GM19239 (cell line): ENCODE measurements around the gene KRT35.

Experiments
- DNase-seq: peaks from one replicate; pipeline ENCODE4 v3.0.0; 2011; ENCODE audit warnings: low spot score; ENCODE audit not compliant: insufficient read length
- FAIRE-seq: peaks from 2 replicates; lab custom pipeline; 2011; peaks lifted over from hg19 to GRCh38; lab: Jason Lieb, UNC

The KRT35 gene

GRCh38 chr17:41481036-41481435, at the start of gene KRT35:
TSS of gene KRT35 (minus strand) at chr17:41481151. CDS start at chr17:41481097, 54 bp downstream.
- FAIRE-seq (no peak), DNase-seq (no peak)

- FAIRE-seq (no peak), DNase-seq (no peak)
Measured at GRCh38 chr17:41530062-41531048, 49.4 kb upstream of the KRT35 start.

DNA sequence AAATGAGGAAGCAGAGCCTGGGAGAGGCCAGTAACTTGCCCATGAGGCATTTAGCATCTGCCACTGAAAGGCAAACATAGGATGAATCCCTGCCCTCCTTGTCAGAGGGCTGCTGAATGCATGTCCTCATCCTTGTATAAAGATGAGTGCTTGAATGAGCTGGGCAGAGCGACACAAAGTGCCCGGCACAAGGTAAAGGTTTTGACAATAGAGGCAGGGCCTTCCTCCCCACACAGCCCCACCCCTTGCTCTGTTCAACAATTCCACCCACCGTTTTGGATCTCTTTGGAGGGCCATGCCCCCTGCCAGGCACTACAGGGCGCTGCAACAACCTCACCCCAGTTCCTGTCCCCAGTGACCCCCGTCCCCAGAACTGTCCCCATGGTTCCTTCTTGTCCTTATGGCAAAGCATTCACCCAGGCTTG, 48.6 kb upstream of the KRT35 start:
- FAIRE-seq (no peak), DNase-seq (no peak)

- DNase-seq (no peak), FAIRE-seq (no peak)
Measured at GRCh38 chr17:41528959-41529353, 48.0 kb upstream of the KRT35 start.

GRCh38 chr17:41527063-41528023, 46.4 kb upstream of the KRT35 start:
- DNase-seq (no peak), FAIRE-seq (no peak)

DNA sequence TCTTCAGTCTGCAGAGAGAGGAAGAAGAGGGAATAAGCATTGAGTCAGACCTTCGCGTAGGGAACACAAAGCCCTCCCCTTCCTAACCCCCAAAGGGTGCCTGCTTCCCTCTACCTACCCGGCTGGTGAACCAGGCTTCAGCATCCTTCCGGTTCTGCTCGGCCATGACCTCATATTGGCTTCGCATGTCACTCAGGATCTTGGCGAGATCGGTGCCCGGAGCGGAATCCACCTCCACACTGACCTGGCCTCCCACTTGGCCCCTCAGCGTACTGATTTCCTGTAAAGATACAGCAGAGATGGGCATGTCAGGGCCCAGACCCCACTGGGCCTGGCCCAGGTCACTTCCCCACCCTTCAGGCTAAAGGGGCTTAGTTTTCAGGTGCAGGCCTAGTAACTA, 43.3 kb upstream of the KRT35 start:
- FAIRE-seq: no peak

GRCh38 chr17:41523787-41524186, 42.8 kb upstream of the KRT35 start:
- no peak for DNase-seq
- no peak for FAIRE-seq

More for the DNA sequence above, 43.3 kb upstream of the KRT35 start:
- no peak for DNase-seq

DNA sequence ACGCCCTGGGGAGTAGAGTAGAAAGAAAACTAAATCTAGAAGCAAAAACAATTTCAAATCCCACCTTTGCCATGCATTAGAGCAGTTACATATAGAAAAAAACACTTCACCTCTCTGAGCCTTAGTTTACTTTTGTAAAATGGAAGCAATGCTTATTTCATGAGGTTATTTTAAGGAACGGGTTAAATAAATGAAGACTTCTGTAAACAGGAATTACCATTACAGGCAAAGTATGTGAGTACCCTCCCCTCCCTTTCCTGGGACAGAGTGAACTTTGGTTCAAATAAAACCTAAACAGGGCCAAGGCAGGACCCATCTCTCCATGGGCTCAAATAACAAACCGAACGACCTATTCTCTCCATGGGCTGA, 42.3 kb upstream of the KRT35 start:
- DNase-seq (no peak), FAIRE-seq (no peak)

DNA sequence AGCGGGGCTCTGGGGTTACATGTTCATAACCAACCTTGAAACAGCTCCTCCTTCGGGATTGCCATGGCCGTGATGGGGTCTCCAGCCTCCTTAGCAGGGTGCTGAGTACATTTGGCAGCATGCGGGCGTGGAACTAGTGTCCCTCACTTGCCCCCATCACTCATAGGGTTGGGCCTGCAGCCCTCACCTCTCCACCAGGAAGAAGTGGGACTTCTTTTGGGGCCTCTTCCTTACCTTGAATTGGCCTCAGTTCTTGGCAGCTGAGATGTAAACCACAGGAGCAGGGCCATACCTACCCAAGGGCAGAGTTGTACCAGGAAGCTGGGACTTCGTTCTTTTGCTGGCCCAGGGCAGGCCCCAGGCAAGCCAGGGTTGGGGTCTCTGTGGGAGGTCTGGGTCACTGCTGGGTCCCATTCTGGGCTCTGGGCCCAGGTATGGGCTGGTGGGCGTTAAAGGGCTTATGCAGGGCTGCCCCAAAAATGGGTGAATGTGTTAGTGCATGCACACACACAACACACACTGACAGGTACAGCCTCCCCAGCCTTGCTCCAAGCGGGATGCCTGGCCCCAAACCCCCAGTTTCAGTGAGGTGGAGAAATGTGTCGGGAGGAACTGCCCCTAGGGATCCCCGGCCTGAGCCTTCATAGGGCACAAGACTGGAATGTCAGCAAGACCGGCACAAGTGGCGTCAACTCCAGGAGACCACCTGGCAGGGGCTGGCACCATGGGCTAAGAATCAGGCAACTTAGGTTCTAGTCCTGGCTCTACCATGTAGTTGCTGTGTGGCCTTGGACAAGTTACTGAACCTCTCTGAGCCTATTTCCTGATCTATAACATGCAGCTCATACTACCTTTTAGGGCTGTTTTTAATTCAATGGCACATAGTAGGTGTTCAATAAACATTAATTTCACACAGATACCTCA, 41.6 kb upstream of the KRT35 start:
- no peak for DNase-seq
- no peak for FAIRE-seq

DNA sequence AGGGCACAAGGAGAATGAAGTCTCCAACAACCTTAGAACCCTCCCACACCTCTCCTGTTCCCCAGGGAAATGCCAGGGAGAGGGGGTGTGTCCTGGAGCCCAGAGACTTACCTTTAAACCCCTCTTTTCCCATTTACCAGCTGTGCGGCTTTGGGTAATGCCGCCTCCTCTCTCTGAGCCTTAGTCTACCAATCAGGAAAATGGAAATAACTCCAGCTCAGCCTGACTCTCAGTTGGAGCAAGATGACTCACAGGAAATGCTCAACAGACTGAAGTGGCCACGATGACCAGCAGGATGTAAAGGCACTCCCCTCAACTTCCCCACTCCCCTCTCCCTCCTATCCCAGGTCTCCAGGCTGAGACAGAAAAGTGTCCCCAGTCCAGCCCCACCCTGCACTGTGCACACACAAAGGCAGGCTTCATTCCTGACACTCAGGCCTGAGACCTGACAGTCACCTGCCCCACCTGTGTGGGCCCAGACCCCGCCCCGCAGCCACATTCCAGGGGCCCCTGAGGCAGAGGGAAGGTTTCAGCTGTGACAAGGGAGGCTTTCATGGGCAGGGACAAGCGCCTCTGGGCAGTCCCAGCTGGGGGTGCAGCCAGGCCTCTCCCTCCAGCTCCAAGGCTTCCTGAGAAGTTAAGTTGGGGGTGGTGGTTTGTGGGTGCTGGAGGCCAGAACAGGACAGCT, 40.8 kb upstream of the KRT35 start:
- FAIRE-seq: no peak
- no peak for DNase-seq

- DNase-seq (no peak), FAIRE-seq (no peak)
Measured at GRCh38 chr17:41520821-41521521, 40.0 kb upstream of the KRT35 start.

GRCh38 chr17:41519501-41520224, 38.7 kb upstream of the KRT35 start:
- DNase-seq: no peak
- no peak for FAIRE-seq

DNA sequence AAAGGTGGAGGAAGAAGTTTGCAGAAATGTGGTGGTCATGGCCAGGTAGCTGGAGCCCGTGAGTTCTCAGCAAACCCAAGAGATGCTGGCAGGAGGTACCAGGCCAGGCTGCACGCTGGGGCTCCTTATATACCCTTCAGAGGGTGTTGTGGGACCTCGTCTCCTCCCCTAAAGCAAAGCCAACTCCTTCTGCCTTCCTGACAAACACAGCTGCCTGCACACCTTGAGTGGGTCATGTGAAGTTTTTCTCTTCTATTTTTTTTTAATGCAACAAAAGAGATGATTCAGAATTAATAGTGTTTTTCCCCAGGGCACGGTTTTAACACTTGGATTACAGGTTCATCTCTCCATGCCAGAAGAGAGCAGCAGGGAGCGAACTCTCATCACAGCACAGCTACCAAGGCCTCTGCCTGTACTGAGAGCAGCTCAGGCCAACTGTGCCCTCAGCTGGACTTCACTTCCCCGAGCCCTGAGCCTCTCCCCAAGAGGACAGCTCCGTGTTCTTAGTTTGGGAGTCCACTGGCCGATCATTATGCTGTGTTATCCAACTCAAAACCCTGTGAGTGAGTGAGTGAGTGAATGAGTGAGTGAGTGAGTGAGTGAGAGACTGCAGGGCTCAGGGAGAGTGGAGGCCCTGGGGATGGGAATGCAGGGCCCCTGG, 38.0 kb upstream of the KRT35 start, which contains the start of gene KRT15:
TSS of gene KRT15 (minus strand) at position 102 of the 661 bp plus-strand sequence. CDS start at position 39, 63 bp downstream.
- DNase-seq: no peak
- no peak for FAIRE-seq

GRCh38 chr17:41518031-41518430, 37.1 kb upstream of the KRT35 start:
- no peak for DNase-seq
- FAIRE-seq: no peak

GRCh38 chr17:41516830-41517283, 35.9 kb upstream of the KRT35 start:
- FAIRE-seq: no peak
- DNase-seq: no peak

GRCh38 chr17:41516147-41516829, 35.3 kb upstream of the KRT35 start:
- FAIRE-seq: no peak
- DNase-seq: no peak

DNA sequence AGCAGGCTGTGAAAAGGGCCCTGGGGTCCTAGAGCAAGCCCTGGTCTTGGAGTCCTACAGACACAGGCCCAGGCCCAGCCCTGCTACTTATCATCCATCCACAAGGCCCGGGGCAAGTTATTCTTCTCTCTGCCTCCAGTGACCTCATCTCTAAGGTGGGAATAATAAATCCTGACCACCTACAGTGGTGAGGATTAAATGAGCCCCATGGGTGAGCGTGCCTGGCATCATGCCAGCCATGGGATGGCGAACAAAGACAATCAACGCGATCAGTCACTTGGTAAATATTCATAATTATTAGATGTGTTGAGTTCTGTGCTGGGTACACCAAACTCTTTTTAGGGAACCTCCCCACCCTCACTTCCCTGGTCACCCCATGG, 32.2 kb upstream of the KRT35 start:
- no peak for FAIRE-seq
- DNase-seq: no peak
